Measurements from ENCODE around the gene HACD2. TPM values are rescaled to one million over a fixed set of nuclear protein-coding genes. Genes with fewer than 3 reads are reported as not detected.

The HACD2 gene
- total RNA-seq, 1 experiment from 2014 or later, result 43.8 TPM

DNA sequence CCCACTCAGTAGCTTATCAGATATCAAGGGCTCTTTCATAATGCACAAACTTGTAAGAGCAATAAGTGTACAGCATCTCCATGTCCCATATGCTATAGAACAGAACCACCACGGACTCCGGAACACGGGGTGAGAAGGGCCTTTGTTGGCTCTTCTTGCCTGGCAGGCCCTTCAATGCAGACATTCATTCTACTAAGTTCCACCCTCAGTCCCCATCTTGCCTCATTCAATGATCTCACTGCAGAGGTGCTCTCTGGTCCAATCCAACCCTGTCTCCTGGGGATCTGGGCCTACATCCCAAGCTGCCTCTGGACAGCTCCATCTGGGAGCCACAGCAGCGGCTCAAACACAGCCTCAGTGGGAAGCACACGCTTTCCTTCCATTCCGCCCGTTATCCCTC lies 16.8 kb downstream of the HACD2 start:
- peaks cover 6% of the 10 kb centered on the region; the same call in 1 of the 2 replicates for H3K79me2 ChIP-seq (ENCODE audit: low read length)

GRCh38 chr3:123564056-123564455 lies 20.8 kb downstream of the HACD2 start:
- TF ChIP-seq EZH2phosphoT487 (IDR thresholded peaks at IDR 0.05; ENCODE audit: borderline replicate concordance, low read length), result no peak
- no peak for TF ChIP-seq EZH2 (IDR thresholded peaks at IDR 0.05; ENCODE audit: low read length, unreplicated experiment)
- TF ChIP-seq, protein P1, sequence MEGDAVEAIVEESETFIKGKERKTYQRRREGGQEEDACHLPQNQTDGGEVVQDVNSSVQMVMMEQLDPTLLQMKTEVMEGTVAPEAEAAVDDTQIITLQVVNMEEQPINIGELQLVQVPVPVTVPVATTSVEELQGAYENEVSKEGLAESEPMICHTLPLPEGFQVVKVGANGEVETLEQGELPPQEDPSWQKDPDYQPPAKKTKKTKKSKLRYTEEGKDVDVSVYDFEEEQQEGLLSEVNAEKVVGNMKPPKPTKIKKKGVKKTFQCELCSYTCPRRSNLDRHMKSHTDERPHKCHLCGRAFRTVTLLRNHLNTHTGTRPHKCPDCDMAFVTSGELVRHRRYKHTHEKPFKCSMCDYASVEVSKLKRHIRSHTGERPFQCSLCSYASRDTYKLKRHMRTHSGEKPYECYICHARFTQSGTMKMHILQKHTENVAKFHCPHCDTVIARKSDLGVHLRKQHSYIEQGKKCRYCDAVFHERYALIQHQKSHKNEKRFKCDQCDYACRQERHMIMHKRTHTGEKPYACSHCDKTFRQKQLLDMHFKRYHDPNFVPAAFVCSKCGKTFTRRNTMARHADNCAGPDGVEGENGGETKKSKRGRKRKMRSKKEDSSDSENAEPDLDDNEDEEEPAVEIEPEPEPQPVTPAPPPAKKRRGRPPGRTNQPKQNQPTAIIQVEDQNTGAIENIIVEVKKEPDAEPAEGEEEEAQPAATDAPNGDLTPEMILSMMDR (conservative IDR thresholded peaks at IDR 0.05; ENCODE audit: low read depth, low read length), result no peak
- Histone ChIP-seq H3K36me3 (ENCODE audit: low read depth, low read length) (no peaks in the 10 kb centered on the region), H3K4me2 (ENCODE audit: low read length) (no peak overlapping the region), H3K79me2 (ENCODE audit: low read length) (no peaks in the 10 kb centered on the region), H3F3A (ENCODE audit: low read length, unreplicated experiment) (no peaks in the 10 kb centered on the region), H2AFZ (ENCODE audit: low read length) (no peak overlapping the region), H3K27ac (ENCODE audit: low read length) (no peak overlapping the region), H3K9me2 (replicated peaks; ENCODE audit: low read length) (no peaks in the 10 kb centered on the region), H3K4me3 (ENCODE audit: low read length) (no peak overlapping the region), H3K9ac (ENCODE audit: low read length) (no peak overlapping the region), H3K4me1 (ENCODE audit: insufficient read depth, low read length) (no peaks in the 10 kb centered on the region), H3K9me3 (ENCODE audit: low read length) (no peaks in the 10 kb centered on the region), H4K20me1 (ENCODE audit: low read length) (no peaks in the 10 kb centered on the region), H3K27me3 (ENCODE audit: low read length) (no peaks in the 10 kb centered on the region)
- POLR2A ChIA-PET (ENCODE audit: unreplicated experiment), result no interaction called here
- no peak for ATAC-seq
- CTCF ChIA-PET, result interaction anchor here (0.6 kb wide), 1 partner anchor 77 kb away, joined by 3 read pairs; no protein-coding TSS in a partner anchor
- intact Hi-C loops (cut with micrococcal nuclease), result no loop called here
- no peak for DNase-seq
- no TSS peak for BruUV-seq (replicated peaks)

More for the DNA sequence above, 16.8 kb downstream of the HACD2 start:
- Histone ChIP-seq H3K9me2 (replicated peaks; ENCODE audit: low read length) (no peaks in the 10 kb centered on the region), H3K4me1 (ENCODE audit: insufficient read depth, low read length) (no peaks in the 10 kb centered on the region), H3K4me2 (ENCODE audit: low read length) (no peak overlapping the region), H3K27ac (ENCODE audit: low read length) (no peak overlapping the region), H3K9me3 (ENCODE audit: low read length) (no peaks in the 10 kb centered on the region), H3K9ac (ENCODE audit: low read length) (no peak overlapping the region), H3K36me3 (ENCODE audit: low read depth, low read length) (no peaks in the 10 kb centered on the region; the same call in 1 of the 2 replicates), H2AFZ (ENCODE audit: low read length) (no peak overlapping the region), H3K27me3 (ENCODE audit: low read length) (no peaks in the 10 kb centered on the region), H4K20me1 (ENCODE audit: low read length) (no peaks in the 10 kb centered on the region), H3F3A (ENCODE audit: low read length, unreplicated experiment) (no peaks in the 10 kb centered on the region), H3K4me3 (ENCODE audit: low read length) (no peak overlapping the region)
- ChIA-PET POLR2A (ENCODE audit: unreplicated experiment) (no interaction called here), CTCF (no interaction called here)
- no TSS peak for BruUV-seq (replicated peaks)
- no peak for ATAC-seq
- DNase-seq, result no peak
- intact Hi-C loops (cut with micrococcal nuclease), result no loop called here
- TF ChIP-seq EZH2 (IDR thresholded peaks at IDR 0.05; ENCODE audit: low read length, unreplicated experiment), result no peak
- TF ChIP-seq, protein P1 (conservative IDR thresholded peaks at IDR 0.05; ENCODE audit: low read depth, low read length), result no peak
- no peak for TF ChIP-seq EZH2phosphoT487 (IDR thresholded peaks at IDR 0.05; ENCODE audit: borderline replicate concordance, low read length)

- no peaks in the 10 kb centered on the region for H3K27me3 ChIP-seq (ENCODE audit: low read length)
- no peak overlapping the region for H3K27ac ChIP-seq (ENCODE audit: low read length)
- DNase-seq (no peak), ATAC-seq (no peak; the same call in 1 of the 2 replicates)
- H3K4me2 ChIP-seq (ENCODE audit: low read length), result no peak overlapping the region
- H4K20me1 ChIP-seq (ENCODE audit: low read length), result no peaks in the 10 kb centered on the region
- ChIA-PET CTCF (no interaction called here), POLR2A (ENCODE audit: unreplicated experiment) (interaction anchor here (0.6 kb wide), 1 partner anchor 41 kb away, joined by 3 read pairs; no protein-coding TSS in a partner anchor)
- H3K36me3 ChIP-seq (ENCODE audit: low read depth, low read length), result 0 out of 2 replicates have a peak, but pooled peaks cover 2% of the 10 kb centered on the region
- intact Hi-C loops (cut with micrococcal nuclease), result no loop called here
- H3K9me2 ChIP-seq (replicated peaks; ENCODE audit: low read length), result no peaks in the 10 kb centered on the region
- no peaks in the 10 kb centered on the region for H3K4me1 ChIP-seq (ENCODE audit: insufficient read depth, low read length)
- no peaks in the 10 kb centered on the region for H3K79me2 ChIP-seq (ENCODE audit: low read length)
- no TSS peak for BruUV-seq (replicated peaks)
- H3K4me3 ChIP-seq (ENCODE audit: low read length), result no peak overlapping the region
- no peaks in the 10 kb centered on the region for H3K9me3 ChIP-seq (ENCODE audit: low read length)
- TF ChIP-seq, protein P1 (conservative IDR thresholded peaks at IDR 0.05; ENCODE audit: low read depth, low read length), result no peak
- TF ChIP-seq EZH2 (IDR thresholded peaks at IDR 0.05; ENCODE audit: low read length, unreplicated experiment) (no peak), EZH2phosphoT487 (IDR thresholded peaks at IDR 0.05; ENCODE audit: borderline replicate concordance, low read length) (no peak)
- H3F3A ChIP-seq (ENCODE audit: low read length, unreplicated experiment), result no peaks in the 10 kb centered on the region
- H3K9ac ChIP-seq (ENCODE audit: low read length), result no peak overlapping the region
- no peak overlapping the region for H2AFZ ChIP-seq (ENCODE audit: low read length)
These were observed 22.3 kb downstream of the HACD2 start for GRCh38 chr3:123562547-123562946.
